ENCODE data around the gene CLTB.

CLTB gene

GRCh38 chr5:176415952-176416924 lies at the start of gene CLTB:
TSS of gene CLTB (minus strand) at chr5:176416539. CDS start at chr5:176416363, 176 bp downstream.
- peak; percentile 71 for DNase-seq (ENCODE audit: low read depth, low spot score)
- Histone ChIP-seq H3K9ac (ENCODE audit: insufficient read length, low read depth) (peak within 1 kb of the TSS; percentile 82), H3K9me3 (ENCODE audit: insufficient read depth, low read length) (peaks cover 27% of the 10 kb centered on the region), H3K36me3 (ENCODE audit: insufficient read depth, insufficient read length, low read length) (peaks cover 4% of the 10 kb centered on the region), H3K27me3 (ENCODE audit: insufficient read depth, insufficient read length) (peaks cover 9% of the 10 kb centered on the region), H3K4me1 (ENCODE audit: insufficient read depth, insufficient read length) (peaks cover 3% of the 10 kb centered on the region), H3K4me3 (ENCODE audit: insufficient read length, low read depth) (peak within 1 kb of the TSS; percentile 74)
- TF ChIP-seq SUZ12 (IDR thresholded peaks at IDR 0.05; ENCODE audit: extremely low read depth, insufficient read depth, insufficient read length) (no peak), ZNF274 (IDR thresholded peaks at IDR 0.05; ENCODE audit: low read depth, low read length) (no peak), YY1 (IDR thresholded peaks at IDR 0.05; ENCODE audit: insufficient read depth, insufficient read length) (no peak)

- no peaks in the 10 kb centered on the region for H3K9me3 ChIP-seq (ENCODE audit: insufficient read depth, low read length)
- H3K27me3 ChIP-seq (ENCODE audit: insufficient read depth, insufficient read length) = no peaks in the 10 kb centered on the region
- H3K4me3 ChIP-seq (ENCODE audit: insufficient read length, low read depth) = no peak overlapping the region
- H3K4me1 ChIP-seq (ENCODE audit: insufficient read depth, insufficient read length) = no peaks in the 10 kb centered on the region
- no peak for DNase-seq (ENCODE audit: low read depth, low spot score)
- TF ChIP-seq SUZ12 (IDR thresholded peaks at IDR 0.05; ENCODE audit: extremely low read depth, insufficient read depth, insufficient read length) (no peak), YY1 (IDR thresholded peaks at IDR 0.05; ENCODE audit: insufficient read depth, insufficient read length) (no peak), ZNF274 (IDR thresholded peaks at IDR 0.05; ENCODE audit: low read depth, low read length) (no peak)
- H3K36me3 ChIP-seq (ENCODE audit: insufficient read depth, insufficient read length, low read length) = peaks cover 16% of the 10 kb centered on the region
- no peak overlapping the region for H3K9ac ChIP-seq (ENCODE audit: insufficient read length, low read depth)
These were observed 46.9 kb upstream of the CLTB start for GRCh38 chr5:176463113-176463764.

GRCh38 chr5:176461349-176461748 lies 45.0 kb upstream of the CLTB start:
- H3K36me3 ChIP-seq (ENCODE audit: insufficient read depth, insufficient read length, low read length) = peaks cover 15% of the 10 kb centered on the region
- H3K4me1 ChIP-seq (ENCODE audit: insufficient read depth, insufficient read length) = no peaks in the 10 kb centered on the region
- no peak overlapping the region for H3K9ac ChIP-seq (ENCODE audit: insufficient read length, low read depth)
- no peak overlapping the region for H3K4me3 ChIP-seq (ENCODE audit: insufficient read length, low read depth)
- no peak for TF ChIP-seq ZNF274 (IDR thresholded peaks at IDR 0.05; ENCODE audit: low read depth, low read length)
- no peak for TF ChIP-seq YY1 (IDR thresholded peaks at IDR 0.05; ENCODE audit: insufficient read depth, insufficient read length)
- TF ChIP-seq SUZ12 (IDR thresholded peaks at IDR 0.05; ENCODE audit: extremely low read depth, insufficient read depth, insufficient read length) = no peak
- H3K27me3 ChIP-seq (ENCODE audit: insufficient read depth, insufficient read length) = no peaks in the 10 kb centered on the region
- DNase-seq (ENCODE audit: low read depth, low spot score) = no peak
- H3K9me3 ChIP-seq (ENCODE audit: insufficient read depth, low read length) = no peaks in the 10 kb centered on the region

DNA sequence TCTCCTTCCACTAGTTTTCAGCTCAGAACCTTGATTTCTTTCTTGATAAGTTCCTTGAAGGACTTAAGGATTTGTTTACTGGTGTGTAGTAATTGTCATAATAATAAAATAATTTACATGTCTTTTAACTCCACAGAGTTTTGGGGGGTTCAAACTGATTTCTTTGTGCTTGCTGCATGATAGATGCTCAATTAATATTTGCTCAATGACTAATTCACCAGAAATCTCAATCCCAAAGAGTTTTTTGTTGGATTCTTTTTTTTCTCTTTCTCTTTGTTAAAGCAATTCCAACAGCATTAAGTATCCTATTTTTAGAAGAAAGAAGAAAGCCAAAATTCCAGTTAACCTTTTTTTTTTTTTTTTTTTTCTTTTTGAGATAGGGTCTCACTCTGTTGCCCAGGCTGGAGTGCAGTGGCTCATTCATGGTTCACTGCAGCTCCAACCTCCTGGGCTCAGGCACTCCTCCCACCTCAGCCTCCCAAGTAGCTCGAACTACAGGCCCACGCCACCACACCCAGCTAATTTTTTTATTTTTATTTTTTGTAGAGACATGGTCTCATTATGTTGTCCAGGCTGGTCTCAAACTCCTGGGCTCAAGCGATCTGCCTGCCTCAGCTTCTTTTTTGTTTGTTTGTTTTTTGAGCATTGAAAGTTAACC lies 42.7 kb upstream of the CLTB start:
- Histone ChIP-seq H3K9me3 (ENCODE audit: insufficient read depth, low read length) (no peaks in the 10 kb centered on the region), H3K27me3 (ENCODE audit: insufficient read depth, insufficient read length) (no peaks in the 10 kb centered on the region), H3K9ac (ENCODE audit: insufficient read length, low read depth) (no peak overlapping the region), H3K36me3 (ENCODE audit: insufficient read depth, insufficient read length, low read length) (peaks cover 5% of the 10 kb centered on the region), H3K4me3 (ENCODE audit: insufficient read length, low read depth) (no peak overlapping the region), H3K4me1 (ENCODE audit: insufficient read depth, insufficient read length) (no peaks in the 10 kb centered on the region)
- DNase-seq (ENCODE audit: low read depth, low spot score) = no peak
- TF ChIP-seq ZNF274 (IDR thresholded peaks at IDR 0.05; ENCODE audit: low read depth, low read length) (no peak), SUZ12 (IDR thresholded peaks at IDR 0.05; ENCODE audit: extremely low read depth, insufficient read depth, insufficient read length) (no peak), YY1 (IDR thresholded peaks at IDR 0.05; ENCODE audit: insufficient read depth, insufficient read length) (no peak)

DNA sequence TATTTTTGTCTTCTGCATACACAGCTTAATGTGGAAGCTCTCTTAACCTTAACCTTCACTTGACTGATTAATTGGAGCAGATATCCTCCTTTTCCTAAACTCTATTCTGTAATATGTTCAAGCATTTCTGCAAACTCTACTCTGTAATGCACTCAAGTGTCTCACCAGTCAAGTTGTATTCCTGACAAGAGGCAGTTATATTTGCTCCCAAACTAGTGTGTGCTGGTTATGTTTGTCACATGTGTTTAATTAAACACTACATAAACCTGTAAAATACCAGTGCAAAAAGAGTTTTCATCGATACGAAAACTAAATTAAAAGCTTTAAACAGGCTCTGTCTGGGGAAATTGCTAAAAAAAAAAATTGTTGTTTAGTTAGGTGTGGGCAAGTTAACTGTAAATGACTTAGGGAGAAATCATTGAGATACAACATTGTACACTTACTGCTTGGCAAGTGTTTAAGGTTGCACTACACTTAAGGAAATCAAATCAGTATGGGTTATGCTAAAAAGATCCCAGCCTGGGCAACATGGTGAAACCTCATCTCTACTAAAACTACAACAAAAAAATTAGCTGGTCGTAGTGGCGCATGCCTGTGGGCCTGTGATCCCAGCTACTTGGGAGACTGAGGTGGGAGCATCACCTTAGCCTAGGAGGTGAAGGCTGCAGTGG lies 38.5 kb upstream of the CLTB start:
- H3K4me3 ChIP-seq (ENCODE audit: insufficient read length, low read depth) = no peak overlapping the region
- no peak for TF ChIP-seq SUZ12 (IDR thresholded peaks at IDR 0.05; ENCODE audit: extremely low read depth, insufficient read depth, insufficient read length)
- TF ChIP-seq YY1 (IDR thresholded peaks at IDR 0.05; ENCODE audit: insufficient read depth, insufficient read length) = no peak
- TF ChIP-seq ZNF274 (IDR thresholded peaks at IDR 0.05; ENCODE audit: low read depth, low read length) = no peak
- DNase-seq (ENCODE audit: low read depth, low spot score) = no peak
- no peaks in the 10 kb centered on the region for H3K27me3 ChIP-seq (ENCODE audit: insufficient read depth, insufficient read length)
- peaks cover 22% of the 10 kb centered on the region for H3K36me3 ChIP-seq (ENCODE audit: insufficient read depth, insufficient read length, low read length)
- H3K9me3 ChIP-seq (ENCODE audit: insufficient read depth, low read length) = no peaks in the 10 kb centered on the region
- H3K4me1 ChIP-seq (ENCODE audit: insufficient read depth, insufficient read length) = no peaks in the 10 kb centered on the region
- H3K9ac ChIP-seq (ENCODE audit: insufficient read length, low read depth) = no peak overlapping the region

- no peaks in the 10 kb centered on the region for H3K27me3 ChIP-seq (ENCODE audit: insufficient read depth, insufficient read length)
- no peak overlapping the region for H3K9ac ChIP-seq (ENCODE audit: insufficient read length, low read depth)
- H3K36me3 ChIP-seq (ENCODE audit: insufficient read depth, insufficient read length, low read length) = peaks cover 24% of the 10 kb centered on the region
- TF ChIP-seq ZNF274 (IDR thresholded peaks at IDR 0.05; ENCODE audit: low read depth, low read length) = no peak
- no peak for TF ChIP-seq YY1 (IDR thresholded peaks at IDR 0.05; ENCODE audit: insufficient read depth, insufficient read length)
- no peak for TF ChIP-seq SUZ12 (IDR thresholded peaks at IDR 0.05; ENCODE audit: extremely low read depth, insufficient read depth, insufficient read length)
- H3K4me1 ChIP-seq (ENCODE audit: insufficient read depth, insufficient read length) = no peaks in the 10 kb centered on the region
- no peak overlapping the region for H3K4me3 ChIP-seq (ENCODE audit: insufficient read length, low read depth)
- H3K9me3 ChIP-seq (ENCODE audit: insufficient read depth, low read length) = no peaks in the 10 kb centered on the region
- no peak for DNase-seq (ENCODE audit: low read depth, low spot score)
These were observed 33.7 kb upstream of the CLTB start for GRCh38 chr5:176450077-176450476.

Data from NT2/D1 (cell line).